Measurements from ENCODE around the gene ANXA10. TPM values are rescaled to one million over a fixed set of nuclear protein-coding genes. Genes with fewer than 3 reads are reported as not detected.

The ANXA10 gene
- total RNA-seq, 1 donor from 2014 or later = not detected

- DNase-seq (ENCODE audit: low spot score) = no peak
- H3K27me3 Mint-ChIP-seq (ENCODE audit: unreplicated experiment) = no peaks in the 10 kb centered on the region
- H3K36me3 Mint-ChIP-seq (ENCODE audit: low read depth, unreplicated experiment) = peaks cover 4% of the 10 kb centered on the region
- H3K4me1 Mint-ChIP-seq (ENCODE audit: unreplicated experiment) = no peaks in the 10 kb centered on the region
- H3K27ac Mint-ChIP-seq (ENCODE audit: unreplicated experiment) = no peak overlapping the region
- no peak for TF ChIP-seq CTCF (IDR thresholded peaks at IDR 0.05; ENCODE audit: unreplicated experiment)
- H3K4me3 Mint-ChIP-seq (ENCODE audit: unreplicated experiment) = no peak overlapping the region
- no peaks in the 10 kb centered on the region for H3K9me3 Mint-ChIP-seq (ENCODE audit: unreplicated experiment)
These were observed 47.0 kb downstream of the ANXA10 start for GRCh38 chr4:168139336-168139735.

GRCh38 chr4:168141733-168142132 is 49.4 kb downstream of the ANXA10 start:
- no peak overlapping the region for H3K27ac Mint-ChIP-seq (ENCODE audit: unreplicated experiment)
- H3K27me3 Mint-ChIP-seq (ENCODE audit: unreplicated experiment) = no peaks in the 10 kb centered on the region
- no peak for TF ChIP-seq CTCF (IDR thresholded peaks at IDR 0.05; ENCODE audit: unreplicated experiment)
- no peak for DNase-seq (ENCODE audit: low spot score)
- H3K4me1 Mint-ChIP-seq (ENCODE audit: unreplicated experiment) = no peaks in the 10 kb centered on the region
- H3K36me3 Mint-ChIP-seq (ENCODE audit: low read depth, unreplicated experiment) = no peaks in the 10 kb centered on the region
- no peak overlapping the region for H3K4me3 Mint-ChIP-seq (ENCODE audit: unreplicated experiment)
- H3K9me3 Mint-ChIP-seq (ENCODE audit: unreplicated experiment) = no peaks in the 10 kb centered on the region

GRCh38 chr4:168143601-168144000 is 51.3 kb downstream of the ANXA10 start:
- Mint-ChIP-seq H3K27me3 (ENCODE audit: unreplicated experiment) (no peaks in the 10 kb centered on the region), H3K9me3 (ENCODE audit: unreplicated experiment) (no peaks in the 10 kb centered on the region), H3K4me3 (ENCODE audit: unreplicated experiment) (no peak overlapping the region), H3K36me3 (ENCODE audit: low read depth, unreplicated experiment) (no peaks in the 10 kb centered on the region), H3K4me1 (ENCODE audit: unreplicated experiment) (no peaks in the 10 kb centered on the region), H3K27ac (ENCODE audit: unreplicated experiment) (no peak overlapping the region)
- no peak for DNase-seq (ENCODE audit: low spot score)
- TF ChIP-seq CTCF (IDR thresholded peaks at IDR 0.05; ENCODE audit: unreplicated experiment) = no peak

GRCh38 chr4:168150420-168151050 is 58.2 kb downstream of the ANXA10 start:
- DNase-seq (ENCODE audit: low spot score) = no peak
- H3K36me3 Mint-ChIP-seq (ENCODE audit: low read depth, unreplicated experiment) = no peaks in the 10 kb centered on the region

More at GRCh38 chr4:168150420-168151050, 58.2 kb downstream of the ANXA10 start:
- H3K9me3 Mint-ChIP-seq (ENCODE audit: unreplicated experiment) = no peaks in the 10 kb centered on the region
- TF ChIP-seq CTCF (IDR thresholded peaks at IDR 0.05; ENCODE audit: unreplicated experiment) = no peak
- no peak overlapping the region for H3K4me3 Mint-ChIP-seq (ENCODE audit: unreplicated experiment)
- H3K27ac Mint-ChIP-seq (ENCODE audit: unreplicated experiment) = no peak overlapping the region
- H3K4me1 Mint-ChIP-seq (ENCODE audit: unreplicated experiment) = no peaks in the 10 kb centered on the region
- H3K27me3 Mint-ChIP-seq (ENCODE audit: unreplicated experiment) = no peaks in the 10 kb centered on the region

Measured in endothelial cell (in vitro differentiated cells).